GM18526 (cell line): Measurements from ENCODE around the gene ULK4.

Source experiments
- POLR2A ChIP-seq: IDR thresholded peaks from 3 replicates; pipeline ENCODE4 v1.6.1; 2011; ENCODE audit not compliant: insufficient read length; ENCODE audit errors: extremely low read depth

The ULK4 gene

GRCh38 chr3:41241161-41241560 is 720.7 kb downstream of the ULK4 start:
- no peak for TF ChIP-seq POLR2A

GRCh38 chr3:41239587-41239986 is 722.3 kb downstream of the ULK4 start:
- TF ChIP-seq POLR2A, result no peak

GRCh38 chr3:41237907-41238306 is 724.0 kb downstream of the ULK4 start:
- no peak for TF ChIP-seq POLR2A

- no peak for TF ChIP-seq POLR2A
Observed at GRCh38 chr3:41236228-41236627, 725.7 kb downstream of the ULK4 start.

- no peak for TF ChIP-seq POLR2A
Observed at GRCh38 chr3:41234823-41235721, 726.8 kb downstream of the ULK4 start.

- no peak for TF ChIP-seq POLR2A
Observed at GRCh38 chr3:41224120-41224806, 737.6 kb downstream of the ULK4 start.

GRCh38 chr3:41223691-41224090 is 738.2 kb downstream of the ULK4 start:
- TF ChIP-seq POLR2A, result no peak

- no peak for TF ChIP-seq POLR2A
Observed at GRCh38 chr3:41223078-41223477, 738.8 kb downstream of the ULK4 start.

- TF ChIP-seq POLR2A, result no peak
Observed at GRCh38 chr3:41222501-41222900, 739.4 kb downstream of the ULK4 start.

- no peak for TF ChIP-seq POLR2A
Observed at GRCh38 chr3:41222012-41222411, 739.9 kb downstream of the ULK4 start.

- no peak for TF ChIP-seq POLR2A
Observed at GRCh38 chr3:41220906-41221677, 740.8 kb downstream of the ULK4 start.

- no peak for TF ChIP-seq POLR2A
Observed at GRCh38 chr3:41219424-41219823, 742.5 kb downstream of the ULK4 start.

GRCh38 chr3:41216993-41217392 is 744.9 kb downstream of the ULK4 start:
- no peak for TF ChIP-seq POLR2A

GRCh38 chr3:41216422-41216821 is 745.5 kb downstream of the ULK4 start:
- TF ChIP-seq POLR2A, result no peak

GRCh38 chr3:41213588-41213987 is 748.3 kb downstream of the ULK4 start:
- no peak for TF ChIP-seq POLR2A

GRCh38 chr3:41212088-41212487 is 749.8 kb downstream of the ULK4 start:
- TF ChIP-seq POLR2A, result no peak

GRCh38 chr3:41210966-41211365 is 750.9 kb downstream of the ULK4 start:
- no peak for TF ChIP-seq POLR2A
